ENCODE results near the gene TSPAN13.

Gene TSPAN13

DNA sequence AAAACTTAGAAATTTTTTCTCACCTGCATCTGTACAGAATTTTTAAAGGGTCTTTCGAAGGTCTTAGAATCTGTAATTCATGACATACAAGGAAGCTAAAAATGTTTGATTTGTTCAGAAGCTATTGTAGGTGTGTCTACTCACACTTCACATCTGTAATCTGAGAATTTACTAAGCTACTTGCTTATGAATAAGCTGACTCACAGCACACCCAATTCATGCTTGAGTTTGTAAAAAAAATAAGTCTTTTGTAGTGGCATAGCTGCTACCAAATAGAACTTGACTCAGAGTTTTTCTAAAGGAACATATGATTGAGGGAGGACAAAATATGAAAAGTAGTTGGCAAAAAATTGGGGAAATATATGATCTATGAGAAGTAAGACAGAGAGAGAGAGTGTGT, 64.0 kb downstream of the TSPAN13 start:
- TF ChIP-seq, protein P1, sequence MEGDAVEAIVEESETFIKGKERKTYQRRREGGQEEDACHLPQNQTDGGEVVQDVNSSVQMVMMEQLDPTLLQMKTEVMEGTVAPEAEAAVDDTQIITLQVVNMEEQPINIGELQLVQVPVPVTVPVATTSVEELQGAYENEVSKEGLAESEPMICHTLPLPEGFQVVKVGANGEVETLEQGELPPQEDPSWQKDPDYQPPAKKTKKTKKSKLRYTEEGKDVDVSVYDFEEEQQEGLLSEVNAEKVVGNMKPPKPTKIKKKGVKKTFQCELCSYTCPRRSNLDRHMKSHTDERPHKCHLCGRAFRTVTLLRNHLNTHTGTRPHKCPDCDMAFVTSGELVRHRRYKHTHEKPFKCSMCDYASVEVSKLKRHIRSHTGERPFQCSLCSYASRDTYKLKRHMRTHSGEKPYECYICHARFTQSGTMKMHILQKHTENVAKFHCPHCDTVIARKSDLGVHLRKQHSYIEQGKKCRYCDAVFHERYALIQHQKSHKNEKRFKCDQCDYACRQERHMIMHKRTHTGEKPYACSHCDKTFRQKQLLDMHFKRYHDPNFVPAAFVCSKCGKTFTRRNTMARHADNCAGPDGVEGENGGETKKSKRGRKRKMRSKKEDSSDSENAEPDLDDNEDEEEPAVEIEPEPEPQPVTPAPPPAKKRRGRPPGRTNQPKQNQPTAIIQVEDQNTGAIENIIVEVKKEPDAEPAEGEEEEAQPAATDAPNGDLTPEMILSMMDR (IDR thresholded peaks at IDR 0.05; ENCODE audit: extremely low read depth, insufficient read depth, missing control alignments) = no peak
- no peak for DNase-seq (ENCODE audit: low spot score)
- in situ Hi-C loops (cut with MboI; ENCODE audit: low pct_unique_long_range_greater_than_20kb, low sequenced_read_pairs, unreplicated experiment) = no loop called here

DNA sequence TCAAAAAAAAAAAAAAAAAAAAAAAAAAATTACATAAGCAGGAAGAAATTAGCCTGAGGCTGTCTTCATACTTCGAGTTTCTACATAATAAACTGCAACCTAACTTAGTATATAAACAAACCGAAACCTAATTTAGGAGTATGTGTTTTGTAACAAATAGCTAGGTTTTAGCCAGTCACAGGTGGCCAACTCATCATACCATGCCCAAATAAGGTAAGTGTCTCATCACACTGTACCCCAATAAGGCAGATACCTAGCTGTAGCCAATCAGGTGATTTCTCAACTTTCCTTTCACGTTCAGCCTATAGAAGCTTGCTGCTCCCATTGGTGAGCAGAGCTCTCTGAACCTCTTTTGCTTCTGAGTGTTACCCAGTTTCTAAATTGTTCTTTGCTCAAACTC, 65.2 kb downstream of the TSPAN13 start:
- DNase-seq (ENCODE audit: low spot score) = no peak
- TF ChIP-seq, protein P1 (IDR thresholded peaks at IDR 0.05; ENCODE audit: extremely low read depth, insufficient read depth, missing control alignments) = no peak
- in situ Hi-C loops (cut with MboI; ENCODE audit: low pct_unique_long_range_greater_than_20kb, low sequenced_read_pairs, unreplicated experiment) = no loop called here

DNA sequence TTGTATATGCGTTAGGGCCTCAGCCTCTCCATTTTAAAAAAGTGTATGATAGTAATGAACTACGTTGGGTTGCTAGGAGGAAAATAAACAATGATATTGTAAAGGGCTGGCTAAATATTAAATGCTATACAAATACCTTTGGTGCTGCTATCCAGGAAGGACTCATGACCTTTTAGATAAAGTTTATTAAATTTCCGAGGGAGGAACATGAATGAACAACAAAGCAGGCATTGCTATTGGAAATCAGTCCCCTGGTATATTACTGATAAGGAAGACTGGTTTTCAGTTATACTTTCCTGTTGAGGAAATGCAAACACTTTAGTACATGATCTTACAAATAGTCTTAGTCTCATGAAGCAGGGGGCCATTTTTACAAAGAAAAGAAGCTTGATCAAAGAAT, 68.5 kb downstream of the TSPAN13 start:
- TF ChIP-seq, protein P1 (IDR thresholded peaks at IDR 0.05; ENCODE audit: extremely low read depth, insufficient read depth, missing control alignments) = no peak
- in situ Hi-C loops (cut with MboI; ENCODE audit: low pct_unique_long_range_greater_than_20kb, low sequenced_read_pairs, unreplicated experiment) = no loop called here
- no peak for DNase-seq (ENCODE audit: low spot score)

DNA sequence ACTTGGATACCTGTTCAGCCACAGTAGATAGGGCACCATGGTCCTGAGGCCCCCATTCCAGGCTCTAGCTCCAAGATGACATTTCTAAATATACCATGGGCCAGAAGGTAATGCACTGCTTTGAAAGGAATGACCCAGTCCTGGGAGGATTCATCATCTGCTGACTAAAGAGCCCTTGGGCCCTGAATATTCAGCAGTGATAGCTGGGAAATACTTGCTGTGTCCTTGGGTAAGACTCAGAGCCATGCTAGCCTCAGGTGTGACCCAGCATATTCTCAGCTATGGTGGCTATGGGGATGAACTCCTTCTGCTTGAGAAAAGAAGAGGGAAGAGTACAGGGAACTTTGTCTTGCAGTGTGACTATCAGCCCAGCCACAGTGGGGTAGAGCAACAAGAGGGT, 72.5 kb downstream of the TSPAN13 start:
- no peak for DNase-seq (ENCODE audit: low spot score)
- TF ChIP-seq, protein P1 (IDR thresholded peaks at IDR 0.05; ENCODE audit: extremely low read depth, insufficient read depth, missing control alignments) = no peak
- in situ Hi-C loops (cut with MboI; ENCODE audit: low pct_unique_long_range_greater_than_20kb, low sequenced_read_pairs, unreplicated experiment) = no loop called here

DNA sequence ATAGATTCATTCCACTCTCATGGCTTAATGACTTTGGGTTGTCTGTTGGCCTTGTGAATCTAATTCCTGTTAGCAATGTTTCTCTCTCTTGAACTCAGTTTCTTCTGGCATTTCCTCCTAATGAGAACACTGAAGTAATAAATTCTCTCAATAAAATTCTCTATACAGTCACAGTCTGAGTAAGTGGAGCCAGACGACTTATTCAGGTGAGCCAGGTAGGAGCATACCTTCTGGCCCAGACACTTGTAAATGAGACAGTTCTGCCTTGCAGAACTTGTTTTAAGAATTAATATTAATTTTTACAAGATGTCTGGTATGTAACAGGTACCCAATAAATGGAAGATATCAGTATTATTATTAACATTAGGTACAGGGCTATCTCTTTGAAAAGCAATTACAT, 79.8 kb downstream of the TSPAN13 start:
- TF ChIP-seq, protein P1 (IDR thresholded peaks at IDR 0.05; ENCODE audit: extremely low read depth, insufficient read depth, missing control alignments) = no peak
- in situ Hi-C loops (cut with MboI; ENCODE audit: low pct_unique_long_range_greater_than_20kb, low sequenced_read_pairs, unreplicated experiment) = no loop called here
- DNase-seq (ENCODE audit: low spot score) = no peak

Data from GM13977 (cell line).